Smooth muscle cell (in vitro differentiated cells): ENCODE results near the gene VWA1. TPM values are rescaled to one million over a fixed set of nuclear protein-coding genes. Genes with fewer than 3 reads are reported as not detected.
"Not testable (repeated sequence)": the region's sequence is repeated elsewhere in the genome, so short reads cannot be mapped to it uniquely, and the experiment has no call there.

Experiments used
- DNase-seq: peaks from one replicate; lab custom pipeline; 2025; ENCODE audit not compliant: unreplicated experiment; lab: John Stamatoyannopoulos, UW
- H2AFZ ChIP-seq: fragments of 200-600 bp; sonication (generic); 2 replicates; pipeline ENCODE4 v1.6.0; 2016; ENCODE audit warnings: antibody characterized with exemption, low read depth, mild to moderate bottlenecking
- H3F3A ChIP-seq: fragments of 200-600 bp; sonication (generic); 2 replicates; pipeline ENCODE4 v1.6.0; 2017; ENCODE audit warnings: antibody characterized with exemption, low read depth
- H3K27ac ChIP-seq: fragments of 200-600 bp; sonication (generic); 2 replicates; pipeline ENCODE4 v1.5.1; 2016; ENCODE audit warnings: low read depth, mild to moderate bottlenecking
- H3K27me3 ChIP-seq: fragments of 200-600 bp; sonication (generic); 2 replicates; pipeline ENCODE4 v1.6.1; 2016; ENCODE audit warnings: low read depth, mild to moderate bottlenecking
- H3K36me3 ChIP-seq: fragments of 200-600 bp; sonication (generic); 2 replicates; pipeline ENCODE4 v1.5.1; 2016; ENCODE audit warnings: low read depth
- H3K4me1 ChIP-seq: fragments of 200-600 bp; sonication (generic); 2 replicates; pipeline ENCODE4 v1.5.1; 2016; ENCODE audit warnings: low read depth
- H3K4me2 ChIP-seq: fragments of 200-600 bp; sonication (generic); 2 replicates; pipeline ENCODE4 v1.6.0; 2016; ENCODE audit warnings: mild to moderate bottlenecking
- H3K4me3 ChIP-seq: fragments of 200-600 bp; sonication (generic); 2 replicates; pipeline ENCODE4 v1.5.1; 2016; ENCODE audit warnings: mild to moderate bottlenecking
- H3K79me2 ChIP-seq: fragments of 200-600 bp; sonication (generic); 2 replicates; pipeline ENCODE4 v1.6.0; 2016; ENCODE audit warnings: low read depth, mild to moderate bottlenecking
- H3K9ac ChIP-seq: fragments of 200-600 bp; sonication (generic); 2 replicates; pipeline ENCODE4 v1.6.0; 2016; ENCODE audit warnings: low read depth
- H3K9me3 ChIP-seq: fragments of 200-600 bp; sonication (generic); replicated peaks from 2 replicates; pipeline ENCODE4 v1.5.1; 2016; ENCODE audit warnings: low read depth
- H4K20me1 ChIP-seq: fragments of 200-600 bp; sonication (generic); 2 replicates; pipeline ENCODE4 v1.6.0; 2016; ENCODE audit warnings: low read depth
- WGBS: methylation state at CpG from one replicate; pipeline ENCODE4 v1.1.7; 2016; ENCODE audit warnings: low lambda C conversion rate; 5-methylcytosine and 5-hydroxymethylcytosine counted together
- polyA plus RNA-seq: library from polyadenylated mRNA; unstranded; fragments of >200 nt; fragmentation: Nextera tagmentation; extraction: Ambion mirVana; gene quantifications from 2 replicates; pipeline ENCODE4 v1.2.1, GENCODE V29; 2016
- total RNA-seq: library from RNA; depleted of rRNA; stranded (reverse); fragments of >200 nt; gene quantifications from 2 replicates; pipeline ENCODE4 v1.2.3, GENCODE V29; 2014
- TF ChIP-seq, protein P1 (sequence below): fragments of 200-600 bp; sonication (generic); IDR thresholded peaks from 2 replicates; pipeline ENCODE4 v1.5.1; 2017; ENCODE audit warnings: borderline replicate concordance, mild to moderate bottlenecking, antibody characterized with exemption; ENCODE audit not compliant: insufficient read depth, poor library complexity, severe bottlenecking

VWA1 gene
- total and polyA plus RNA-seq, 2 experiments from 2014 or later = 29.5 to 79.2 TPM

DNA sequence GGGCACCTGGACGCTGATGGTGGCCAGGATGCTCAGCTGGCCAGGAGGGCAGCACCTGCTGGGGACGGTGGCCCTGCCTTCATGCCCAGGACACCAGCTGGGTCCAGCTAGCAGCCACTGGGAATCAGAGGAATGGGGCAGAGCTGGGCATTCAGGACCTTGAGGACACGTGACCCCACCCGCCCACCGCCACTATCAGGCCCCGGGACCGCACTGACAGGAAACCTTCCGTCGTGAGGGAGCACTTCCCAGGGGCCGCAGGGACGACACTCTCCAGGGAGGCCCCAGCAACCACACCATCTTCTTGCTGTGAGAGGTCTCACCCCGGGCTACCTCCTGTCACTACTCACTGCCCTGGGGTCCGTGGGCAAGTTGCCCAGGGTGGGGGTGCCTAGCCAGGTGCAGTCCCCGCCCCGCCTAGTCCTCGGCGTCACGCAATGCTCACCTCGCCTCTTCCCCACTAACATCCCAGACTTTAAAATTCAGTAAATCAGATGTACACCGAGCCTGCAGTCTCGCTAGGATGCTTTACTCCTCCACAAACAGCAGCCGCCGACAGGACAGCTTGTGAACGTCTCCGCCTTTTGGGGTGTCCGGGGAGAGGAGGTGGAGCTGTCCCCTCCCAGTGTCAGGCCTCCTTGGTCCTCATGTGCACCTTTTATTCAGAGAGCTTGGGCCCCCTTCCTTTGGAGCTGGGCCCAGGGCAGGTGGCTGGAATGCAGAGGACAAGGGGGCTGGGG is 4.9 kb downstream of the VWA1 start:
- H3K9ac ChIP-seq = no peak overlapping the region
- no peaks in the 10 kb centered on the region for H3K36me3 ChIP-seq
- TF ChIP-seq, protein P1, sequence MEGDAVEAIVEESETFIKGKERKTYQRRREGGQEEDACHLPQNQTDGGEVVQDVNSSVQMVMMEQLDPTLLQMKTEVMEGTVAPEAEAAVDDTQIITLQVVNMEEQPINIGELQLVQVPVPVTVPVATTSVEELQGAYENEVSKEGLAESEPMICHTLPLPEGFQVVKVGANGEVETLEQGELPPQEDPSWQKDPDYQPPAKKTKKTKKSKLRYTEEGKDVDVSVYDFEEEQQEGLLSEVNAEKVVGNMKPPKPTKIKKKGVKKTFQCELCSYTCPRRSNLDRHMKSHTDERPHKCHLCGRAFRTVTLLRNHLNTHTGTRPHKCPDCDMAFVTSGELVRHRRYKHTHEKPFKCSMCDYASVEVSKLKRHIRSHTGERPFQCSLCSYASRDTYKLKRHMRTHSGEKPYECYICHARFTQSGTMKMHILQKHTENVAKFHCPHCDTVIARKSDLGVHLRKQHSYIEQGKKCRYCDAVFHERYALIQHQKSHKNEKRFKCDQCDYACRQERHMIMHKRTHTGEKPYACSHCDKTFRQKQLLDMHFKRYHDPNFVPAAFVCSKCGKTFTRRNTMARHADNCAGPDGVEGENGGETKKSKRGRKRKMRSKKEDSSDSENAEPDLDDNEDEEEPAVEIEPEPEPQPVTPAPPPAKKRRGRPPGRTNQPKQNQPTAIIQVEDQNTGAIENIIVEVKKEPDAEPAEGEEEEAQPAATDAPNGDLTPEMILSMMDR = no peak
- no peak for DNase-seq
- H3K79me2 ChIP-seq = peaks cover 16% of the 10 kb centered on the region
- no peak overlapping the region for H3K4me2 ChIP-seq
- H3F3A ChIP-seq = no peaks in the 10 kb centered on the region
- H3K27ac ChIP-seq = no peak overlapping the region
- WGBS = 95% methylated on average over 26 of the region's 26 CpGs
- H3K27me3 ChIP-seq = no peaks in the 10 kb centered on the region
- peaks cover 26% of the 10 kb centered on the region for H4K20me1 ChIP-seq
- H3K4me3 ChIP-seq = no peak overlapping the region
- H3K4me1 ChIP-seq = peaks cover 7% of the 10 kb centered on the region
- no peak overlapping the region for H2AFZ ChIP-seq
- H3K9me3 ChIP-seq = no peaks in the 10 kb centered on the region

DNA sequence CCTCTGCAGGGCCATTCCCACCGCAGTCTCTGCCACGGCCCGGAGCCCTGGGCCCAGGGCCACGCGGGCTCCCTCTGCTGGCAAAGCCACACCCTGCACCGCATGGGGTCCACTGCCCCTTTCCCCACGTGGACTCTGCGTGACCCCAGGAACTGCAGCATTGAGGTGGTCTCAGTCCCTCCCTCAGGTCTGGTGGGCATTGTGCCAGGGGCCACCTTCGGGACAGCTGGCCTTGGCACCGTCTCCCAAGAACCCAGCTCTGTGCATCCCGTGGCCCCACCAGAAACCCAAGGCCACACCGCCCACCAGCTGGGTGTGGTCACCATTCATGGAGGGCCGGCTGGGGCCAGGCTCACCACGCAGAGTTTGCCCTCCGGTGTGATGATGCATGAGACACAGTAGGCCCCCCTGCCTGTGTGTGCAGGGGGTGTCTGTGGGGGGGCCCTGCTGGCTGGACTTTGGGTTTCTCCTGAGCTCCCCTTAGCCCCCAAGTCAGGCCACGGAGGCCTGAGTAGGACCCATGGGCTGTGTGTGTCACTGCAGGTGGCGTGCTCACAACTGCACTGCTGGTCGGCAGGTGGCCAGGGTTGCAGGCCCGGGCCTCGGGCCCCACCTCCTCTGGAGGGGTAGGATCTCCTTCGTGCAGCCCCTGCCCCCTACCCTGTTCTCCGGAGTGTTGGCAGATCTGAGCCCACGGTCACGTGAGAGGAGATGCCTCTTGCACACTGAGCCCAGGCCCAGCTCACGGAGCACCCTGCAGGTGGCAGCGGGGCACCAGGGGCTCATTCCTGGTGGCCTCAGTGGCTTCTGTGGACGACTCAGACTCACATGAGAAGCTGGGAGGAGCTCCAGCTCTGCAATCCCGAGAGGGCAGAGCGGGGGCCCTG is 5.8 kb downstream of the VWA1 start:
- H3F3A ChIP-seq = no peaks in the 10 kb centered on the region
- no peak overlapping the region for H3K27ac ChIP-seq
- H3K27me3 ChIP-seq = no peaks in the 10 kb centered on the region
- H3K4me3 ChIP-seq = no peak overlapping the region
- H3K4me2 ChIP-seq = no peak overlapping the region
- peaks cover 22% of the 10 kb centered on the region for H4K20me1 ChIP-seq
- TF ChIP-seq, protein P1 = peak; percentile 72
- H3K36me3 ChIP-seq = no peaks in the 10 kb centered on the region
- H3K79me2 ChIP-seq = peaks cover 11% of the 10 kb centered on the region
- no peak for DNase-seq
- no peak overlapping the region for H3K9ac ChIP-seq
- no peak overlapping the region for H2AFZ ChIP-seq
- H3K9me3 ChIP-seq = no peaks in the 10 kb centered on the region
- 69% methylated on average over 28 of the region's 29 CpGs for WGBS
- H3K4me1 ChIP-seq = peaks cover 3% of the 10 kb centered on the region

DNA sequence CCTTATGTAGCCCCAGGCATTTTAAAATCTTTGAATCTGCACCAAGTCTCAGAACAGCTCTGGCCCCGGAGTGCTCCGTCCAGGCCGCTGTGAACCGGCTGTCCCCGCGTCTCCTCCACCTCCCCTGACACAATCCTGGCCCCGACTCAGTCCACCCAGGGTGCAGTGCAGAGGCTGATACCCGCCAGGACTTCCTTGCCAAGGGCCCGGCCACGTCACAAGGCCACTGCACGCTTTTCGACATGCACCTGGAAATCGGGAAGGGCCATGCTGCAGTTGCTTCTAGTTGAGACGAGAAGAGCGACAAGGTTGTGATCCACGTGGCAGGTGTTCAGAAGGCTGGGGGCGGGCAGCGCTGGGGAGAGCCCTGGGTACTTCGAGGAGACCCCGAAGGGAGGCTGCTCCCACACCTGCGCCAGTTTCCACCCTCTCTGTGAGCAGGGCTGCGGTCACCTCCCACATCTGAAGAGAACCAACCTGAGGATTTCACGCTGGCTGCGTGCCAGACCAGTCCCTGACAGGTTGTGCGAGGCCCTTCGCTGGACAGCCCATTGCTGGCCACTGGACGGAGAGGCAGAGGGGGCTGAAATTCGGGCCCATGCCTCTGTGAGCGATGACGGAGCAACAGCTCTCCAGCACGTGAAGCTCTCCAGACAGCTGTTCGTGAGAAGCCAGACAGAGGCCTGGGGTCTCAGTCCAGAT is 6.7 kb downstream of the VWA1 start:
- DNase-seq = no peak
- Histone ChIP-seq H3F3A (no peaks in the 10 kb centered on the region), H3K9me3 (no peaks in the 10 kb centered on the region), H3K4me1 (no peaks in the 10 kb centered on the region), H3K36me3 (no peaks in the 10 kb centered on the region), H3K4me3 (no peak overlapping the region), H4K20me1 (peaks cover 12% of the 10 kb centered on the region), H2AFZ (no peak overlapping the region), H3K79me2 (peaks cover 1% of the 10 kb centered on the region), H3K4me2 (no peak overlapping the region), H3K9ac (no peak overlapping the region), H3K27me3 (no peaks in the 10 kb centered on the region), H3K27ac (no peak overlapping the region)
- whole genome bisulfite sequencing = 95% methylated on average over 32 of the region's 32 CpGs
- TF ChIP-seq, protein P1 = no peak

DNA sequence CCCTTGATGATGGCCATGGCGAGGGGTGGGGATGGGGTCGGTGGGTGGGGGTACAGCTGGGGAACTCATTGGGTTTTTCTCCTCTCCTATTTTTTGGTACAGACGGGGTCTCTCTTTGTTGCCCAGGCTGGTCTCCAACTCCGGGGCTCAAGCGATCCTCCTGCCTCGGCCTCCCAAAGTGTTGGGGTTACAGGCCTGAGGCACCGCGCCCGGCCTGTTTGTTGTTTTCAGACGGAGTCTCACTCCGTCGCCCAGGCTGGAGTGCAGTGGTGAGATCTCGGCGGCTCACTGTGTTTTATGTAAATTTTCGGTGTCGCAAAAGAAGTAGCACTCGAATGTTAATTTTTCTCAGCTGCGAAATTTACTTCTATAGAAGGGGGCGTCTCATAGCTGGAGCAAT is 11.1 kb downstream of the VWA1 start:
- H3K36me3 ChIP-seq, H3K9ac ChIP-seq, DNase-seq, H2AFZ ChIP-seq, H3K27ac ChIP-seq, H3K4me2 ChIP-seq, H3K27me3 ChIP-seq, H3K4me3 ChIP-seq, H3F3A ChIP-seq, H3K4me1 ChIP-seq, H3K79me2 ChIP-seq, H4K20me1 ChIP-seq, H3K9me3 ChIP-seq: not testable (repeated sequence)
- whole genome bisulfite sequencing = 94% methylated on average over 17 of the region's 19 CpGs
